AG09319 (cell line): ENCODE data around the gene ABCB4.

Experiments used
- DNase-seq: peaks from one replicate; pipeline ENCODE4 v3.0.0-alpha.2; 2010; ENCODE audit warnings: low read depth; ENCODE audit errors: extremely low read depth
- TF ChIP-seq, protein P1 (sequence below): IDR thresholded peaks from 2 replicates; pipeline ENCODE4 v1.5.1; 2011; ENCODE audit warnings: low read depth, mild to moderate bottlenecking, inconsistent platforms, low read length, moderate library complexity

ABCB4 gene

GRCh38 chr7:87420173-87420572 is 55.3 kb downstream of the ABCB4 start:
- TF ChIP-seq, protein P1, sequence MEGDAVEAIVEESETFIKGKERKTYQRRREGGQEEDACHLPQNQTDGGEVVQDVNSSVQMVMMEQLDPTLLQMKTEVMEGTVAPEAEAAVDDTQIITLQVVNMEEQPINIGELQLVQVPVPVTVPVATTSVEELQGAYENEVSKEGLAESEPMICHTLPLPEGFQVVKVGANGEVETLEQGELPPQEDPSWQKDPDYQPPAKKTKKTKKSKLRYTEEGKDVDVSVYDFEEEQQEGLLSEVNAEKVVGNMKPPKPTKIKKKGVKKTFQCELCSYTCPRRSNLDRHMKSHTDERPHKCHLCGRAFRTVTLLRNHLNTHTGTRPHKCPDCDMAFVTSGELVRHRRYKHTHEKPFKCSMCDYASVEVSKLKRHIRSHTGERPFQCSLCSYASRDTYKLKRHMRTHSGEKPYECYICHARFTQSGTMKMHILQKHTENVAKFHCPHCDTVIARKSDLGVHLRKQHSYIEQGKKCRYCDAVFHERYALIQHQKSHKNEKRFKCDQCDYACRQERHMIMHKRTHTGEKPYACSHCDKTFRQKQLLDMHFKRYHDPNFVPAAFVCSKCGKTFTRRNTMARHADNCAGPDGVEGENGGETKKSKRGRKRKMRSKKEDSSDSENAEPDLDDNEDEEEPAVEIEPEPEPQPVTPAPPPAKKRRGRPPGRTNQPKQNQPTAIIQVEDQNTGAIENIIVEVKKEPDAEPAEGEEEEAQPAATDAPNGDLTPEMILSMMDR: no peak
- no peak for DNase-seq

DNA sequence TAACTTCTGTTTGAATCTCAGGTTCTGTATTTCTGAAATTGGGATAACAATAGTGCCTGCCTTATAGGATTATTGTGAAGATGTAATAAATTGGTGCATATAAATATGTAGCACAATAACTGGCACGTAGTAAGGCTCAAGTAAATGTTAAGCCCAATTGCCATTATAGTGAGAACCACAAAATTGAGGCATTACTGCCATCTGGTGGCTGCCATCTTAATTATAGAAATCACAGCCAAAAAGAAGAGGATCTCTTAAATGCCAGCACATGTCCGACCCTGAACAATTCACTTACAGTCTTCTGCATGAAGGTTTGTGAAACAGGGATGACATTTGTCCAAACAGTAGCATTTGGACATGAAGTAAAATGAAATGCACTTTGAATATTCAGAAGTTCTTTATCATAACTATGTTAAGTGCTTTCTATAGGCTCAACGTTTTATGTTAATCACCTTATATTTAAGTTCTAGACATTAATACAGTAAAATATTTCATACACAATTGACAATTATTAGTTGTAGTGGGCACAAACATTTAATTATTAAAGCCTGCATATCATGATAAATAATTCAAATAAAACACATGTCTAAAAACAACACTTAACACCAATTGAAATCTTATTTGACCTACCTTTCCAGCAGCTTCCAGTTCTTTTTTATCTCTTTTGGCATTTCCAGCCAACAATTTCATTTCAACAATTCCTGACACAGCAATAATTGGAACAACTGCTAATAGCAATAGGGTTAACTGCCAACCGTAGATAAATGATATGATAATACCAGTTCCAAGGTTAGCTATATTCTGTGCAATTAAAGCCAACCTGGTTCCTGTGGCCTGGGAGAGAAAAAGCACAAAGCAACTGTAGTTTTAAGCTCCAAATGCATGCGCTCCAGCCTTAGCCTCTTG is 58.5 kb downstream of the ABCB4 start:
- TF ChIP-seq, protein P1: peak; percentile 50
- no peak for DNase-seq

- DNase-seq: no peak
- TF ChIP-seq, protein P1: no peak
Observed at GRCh38 chr7:87414794-87415188, 60.7 kb downstream of the ABCB4 start.

DNA sequence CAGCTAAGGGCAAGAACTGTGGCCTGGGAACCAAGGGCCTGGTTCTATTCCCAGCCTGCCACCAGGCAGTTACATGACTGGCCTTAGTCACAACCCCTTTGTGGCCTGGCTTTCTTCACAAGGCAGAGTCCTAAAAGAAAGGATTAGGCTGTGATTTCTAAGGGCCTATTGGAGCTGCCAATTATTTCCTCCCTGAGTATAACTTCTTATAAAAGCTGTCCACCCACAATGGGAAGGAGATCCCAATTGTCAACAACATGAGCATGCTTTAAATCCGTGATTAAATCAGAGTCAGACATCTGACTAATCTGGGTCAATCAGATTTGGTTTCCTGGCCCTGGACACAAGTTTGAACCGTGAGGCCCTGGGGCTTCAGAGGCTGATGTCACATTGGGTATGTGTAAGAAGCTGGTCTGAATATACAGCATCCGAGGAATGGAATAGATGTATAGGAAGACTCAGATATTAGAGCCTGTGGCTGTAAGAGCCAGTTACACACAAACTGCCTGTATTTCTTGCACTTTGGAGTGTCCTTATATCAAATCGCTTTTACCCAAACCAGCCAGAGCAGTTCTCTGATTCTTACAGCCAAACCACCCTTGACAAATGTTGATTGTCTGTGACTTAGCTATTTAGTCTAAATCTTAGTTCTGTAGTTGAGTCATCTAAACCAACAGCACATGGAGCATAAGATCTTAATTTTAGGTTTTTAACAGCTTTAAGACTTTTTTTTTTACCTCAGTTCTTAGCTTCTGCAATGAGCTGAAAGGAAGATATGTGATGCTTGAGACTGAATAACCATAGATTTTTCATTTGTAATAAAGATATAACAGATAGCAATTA is 61.3 kb downstream of the ABCB4 start:
- peak; percentile 56 for DNase-seq
- TF ChIP-seq, protein P1: no peak

DNA sequence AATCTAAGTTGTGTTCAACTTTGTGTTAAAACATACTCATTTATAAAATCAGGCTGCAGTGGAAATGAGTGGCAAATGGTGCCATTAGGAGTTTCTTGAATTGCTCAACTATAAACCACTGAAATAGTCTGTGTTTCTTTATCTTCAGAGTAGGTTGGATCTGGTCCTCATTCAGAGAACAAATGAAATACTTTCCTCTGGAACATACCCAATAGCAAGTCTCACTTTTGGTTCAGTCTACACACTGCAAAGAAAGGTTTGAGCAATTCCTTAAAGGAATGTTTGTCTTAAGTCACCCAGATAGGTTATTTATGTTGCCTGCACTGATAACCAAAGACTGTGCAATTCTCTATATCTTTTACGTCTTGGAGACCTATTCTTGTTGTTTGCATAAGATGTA is 62.5 kb downstream of the ABCB4 start:
- TF ChIP-seq, protein P1: no peak
- DNase-seq: no peak

DNA sequence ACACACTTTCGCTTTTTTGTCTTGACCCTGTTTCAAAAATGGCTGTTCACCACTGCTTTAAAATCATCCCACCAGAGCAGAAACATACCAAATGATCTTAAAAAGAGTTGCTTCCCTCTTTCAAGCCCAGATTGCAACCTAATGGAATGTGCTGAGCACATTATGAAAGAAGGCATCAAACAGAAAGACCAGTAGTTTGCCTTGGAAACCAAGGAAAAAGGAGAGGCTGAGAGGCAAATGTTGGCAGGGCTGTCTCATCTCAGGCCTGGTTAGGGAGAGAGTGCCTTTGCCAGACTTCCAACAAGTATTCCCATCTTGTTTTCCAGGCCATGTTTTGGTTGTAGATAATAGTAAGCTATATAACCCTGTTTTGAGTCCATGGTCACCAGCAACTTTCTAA is 64.3 kb downstream of the ABCB4 start:
- no peak for DNase-seq

More for the DNA sequence above, 64.3 kb downstream of the ABCB4 start:
- TF ChIP-seq, protein P1: no peak
